MM.1S (cell line): Measurements from ENCODE around the gene PSEN2.

Source experiments
- DNase-seq: peaks from one replicate; pipeline ENCODE4 v3.0.0-alpha.2; 2015
- H2AFZ ChIP-seq: fragments of 300-600 bp; sonication (generic); 2 replicates; pipeline ENCODE4 v1.6.0; 2016; ENCODE audit warnings: antibody characterized with exemption, low read length
- H3F3A ChIP-seq: fragments of 300-600 bp; sonication (generic); 2 replicates; pipeline ENCODE4 v1.6.1; 2016; ENCODE audit warnings: mild to moderate bottlenecking, antibody characterized with exemption, low read length, moderate library complexity, mixed read lengths; ENCODE audit not compliant: insufficient read depth
- H3K27ac ChIP-seq: fragments of 300-600 bp; sonication (generic); 2 replicates; pipeline ENCODE4 v1.5.1; 2016; ENCODE audit warnings: mild to moderate bottlenecking, low read length
- H3K27me3 ChIP-seq: fragments of 300-600 bp; sonication (generic); replicated peaks from 2 replicates; pipeline ENCODE4 v1.6.0; 2016; ENCODE audit warnings: low read length; ENCODE audit not compliant: insufficient read depth
- H3K36me3 ChIP-seq: fragments of 300-600 bp; sonication (generic); replicated peaks from 2 replicates; pipeline ENCODE4 v1.6.1; 2016; ENCODE audit warnings: mild to moderate bottlenecking, low read length, mixed read lengths; ENCODE audit not compliant: insufficient read depth
- H3K4me1 ChIP-seq: fragments of 300-600 bp; sonication (generic); 2 replicates; pipeline ENCODE4 v1.6.1; 2016; ENCODE audit warnings: low read length, mixed read lengths
- H3K4me2 ChIP-seq: fragments of 300-600 bp; sonication (generic); 2 replicates; pipeline ENCODE4 v1.6.0; 2016; ENCODE audit warnings: low read depth, low read length
- H3K4me3 ChIP-seq: fragments of 300-600 bp; sonication (generic); 2 replicates; pipeline ENCODE4 v1.5.1; 2016; ENCODE audit warnings: low read length, mixed read lengths
- H3K79me2 ChIP-seq: fragments of 300-600 bp; sonication (generic); 2 replicates; pipeline ENCODE4 v1.6.1; 2016; ENCODE audit warnings: mixed run types, low read length, mixed read lengths
- H3K9ac ChIP-seq: fragments of 300-600 bp; sonication (generic); 2 replicates; pipeline ENCODE4 v1.6.1; 2016; ENCODE audit warnings: low read length, mixed read lengths
- H3K9me2 ChIP-seq: fragments of 300-600 bp; sonication (generic); replicated peaks from 2 replicates; pipeline ENCODE4 v1.6.1; 2016; ENCODE audit warnings: mild to moderate bottlenecking, low read length, mixed read lengths; ENCODE audit not compliant: insufficient read depth
- H3K9me3 ChIP-seq: fragments of 300-600 bp; sonication (generic); replicated peaks from 2 replicates; pipeline ENCODE4 v1.6.1; 2016; ENCODE audit warnings: mild to moderate bottlenecking, low read length, mixed read lengths; ENCODE audit not compliant: insufficient read depth
- H4K20me1 ChIP-seq: fragments of 300-600 bp; sonication (generic); 2 replicates; pipeline ENCODE4 v1.6.1; 2016; ENCODE audit warnings: mild to moderate bottlenecking, low read length, moderate library complexity, mixed read lengths; ENCODE audit not compliant: insufficient read depth
- EZH2 ChIP-seq: fragments of 300-600 bp; sonication (generic); optimal IDR thresholded peaks from 2 replicates; pipeline ENCODE3; 2017; ENCODE audit warnings: low read depth, mild to moderate bottlenecking, antibody characterized with exemption, low read length, mixed read lengths
- EZH2phosphoT487 ChIP-seq: fragments of 300-600 bp; sonication (generic); IDR thresholded peaks from 2 replicates; pipeline ENCODE4 v1.6.1; 2018; ENCODE audit warnings: antibody characterized with exemption, low read length
- TF ChIP-seq, protein P1 (sequence below): fragments of 300-600 bp; sonication (generic); IDR thresholded peaks from 2 replicates; pipeline ENCODE4 v1.5.1; 2016; ENCODE audit warnings: antibody characterized with exemption, low read length, mixed read lengths

PSEN2 gene

DNA sequence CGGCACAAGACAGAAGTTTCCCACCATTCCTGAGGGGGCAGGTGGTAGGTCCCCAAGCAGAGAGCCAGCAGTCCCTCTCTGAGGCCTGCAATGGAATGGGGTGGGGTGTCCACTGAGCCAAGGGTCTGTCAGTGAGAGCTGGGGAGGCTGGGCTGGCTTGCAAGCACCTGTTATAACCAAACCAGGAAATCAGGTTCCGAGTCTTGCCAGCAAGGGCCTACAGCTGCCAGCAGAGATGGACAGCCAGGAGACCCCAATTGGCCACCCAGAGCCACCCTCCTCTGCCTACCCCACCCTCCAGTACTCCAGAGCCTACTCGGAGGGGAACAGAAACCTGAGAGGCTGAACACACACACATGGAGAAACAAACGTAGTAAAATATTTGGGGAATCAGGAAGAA, 32.2 kb downstream of the PSEN2 start:
- peaks cover 38% of the 10 kb centered on the region for H3K4me1 ChIP-seq
- no peak for TF ChIP-seq EZH2phosphoT487
- TF ChIP-seq, protein P1, sequence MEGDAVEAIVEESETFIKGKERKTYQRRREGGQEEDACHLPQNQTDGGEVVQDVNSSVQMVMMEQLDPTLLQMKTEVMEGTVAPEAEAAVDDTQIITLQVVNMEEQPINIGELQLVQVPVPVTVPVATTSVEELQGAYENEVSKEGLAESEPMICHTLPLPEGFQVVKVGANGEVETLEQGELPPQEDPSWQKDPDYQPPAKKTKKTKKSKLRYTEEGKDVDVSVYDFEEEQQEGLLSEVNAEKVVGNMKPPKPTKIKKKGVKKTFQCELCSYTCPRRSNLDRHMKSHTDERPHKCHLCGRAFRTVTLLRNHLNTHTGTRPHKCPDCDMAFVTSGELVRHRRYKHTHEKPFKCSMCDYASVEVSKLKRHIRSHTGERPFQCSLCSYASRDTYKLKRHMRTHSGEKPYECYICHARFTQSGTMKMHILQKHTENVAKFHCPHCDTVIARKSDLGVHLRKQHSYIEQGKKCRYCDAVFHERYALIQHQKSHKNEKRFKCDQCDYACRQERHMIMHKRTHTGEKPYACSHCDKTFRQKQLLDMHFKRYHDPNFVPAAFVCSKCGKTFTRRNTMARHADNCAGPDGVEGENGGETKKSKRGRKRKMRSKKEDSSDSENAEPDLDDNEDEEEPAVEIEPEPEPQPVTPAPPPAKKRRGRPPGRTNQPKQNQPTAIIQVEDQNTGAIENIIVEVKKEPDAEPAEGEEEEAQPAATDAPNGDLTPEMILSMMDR = no peak
- H3K79me2 ChIP-seq = no peaks in the 10 kb centered on the region
- H3K4me2 ChIP-seq = no peak overlapping the region
- no peaks in the 10 kb centered on the region for H3K9me2 ChIP-seq
- H3K36me3 ChIP-seq = no peaks in the 10 kb centered on the region
- H3F3A ChIP-seq = peaks cover 11% of the 10 kb centered on the region
- no peak overlapping the region for H2AFZ ChIP-seq
- no peak for DNase-seq
- no peaks in the 10 kb centered on the region for H4K20me1 ChIP-seq
- H3K27me3 ChIP-seq = no peaks in the 10 kb centered on the region
- no peak overlapping the region for H3K4me3 ChIP-seq
- no peak overlapping the region for H3K27ac ChIP-seq
- H3K9ac ChIP-seq = no peak overlapping the region
- H3K9me3 ChIP-seq = no peaks in the 10 kb centered on the region

DNA sequence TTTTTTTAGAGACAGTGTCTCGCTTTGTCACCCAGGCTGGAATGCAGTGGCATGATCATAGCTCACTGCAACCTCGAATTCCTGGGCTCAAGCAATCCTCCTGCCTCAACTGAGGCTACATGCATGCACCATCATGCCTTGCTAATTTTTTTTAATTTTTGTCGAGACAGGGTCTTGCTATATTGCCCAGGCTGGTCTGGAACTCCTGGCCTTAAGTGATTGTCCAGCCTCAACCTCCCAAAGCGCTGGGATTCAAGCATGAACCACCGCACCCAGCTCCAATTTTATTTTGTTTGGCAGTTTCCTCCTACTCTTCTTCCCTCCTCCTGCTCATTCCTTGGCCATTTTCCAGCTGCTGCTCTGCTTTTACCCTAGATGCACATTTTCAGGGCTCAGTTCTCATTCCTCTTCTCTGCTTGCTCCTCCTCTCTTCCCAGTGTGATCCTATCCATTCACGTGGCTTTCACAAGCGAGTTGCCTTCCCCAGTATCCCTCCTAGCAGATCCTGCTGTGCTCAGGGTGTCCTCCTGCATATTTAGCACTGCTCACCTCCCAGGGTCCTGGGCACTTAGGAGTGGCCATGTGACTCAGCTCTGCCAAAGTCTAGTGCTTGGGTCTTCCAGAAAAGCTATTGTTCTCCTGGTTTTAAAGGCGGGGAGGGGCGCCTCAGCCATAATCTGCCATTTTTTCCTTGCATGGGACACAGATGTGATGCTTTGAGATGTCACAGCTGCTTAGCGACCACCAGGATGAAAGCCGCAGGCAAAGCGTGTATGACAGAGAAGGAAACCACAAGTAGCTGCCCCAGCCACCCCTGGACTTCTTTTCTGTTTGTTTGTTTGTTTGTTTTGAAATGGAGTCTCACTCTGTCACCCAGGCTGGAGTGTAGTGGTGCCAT, 33.7 kb downstream of the PSEN2 start:
- Histone ChIP-seq H4K20me1 (no peaks in the 10 kb centered on the region), H3K36me3 (no peaks in the 10 kb centered on the region), H3K27me3 (no peaks in the 10 kb centered on the region), H2AFZ (no peak overlapping the region), H3K9me3 (no peaks in the 10 kb centered on the region), H3K9me2 (no peaks in the 10 kb centered on the region), H3F3A (peaks cover 7% of the 10 kb centered on the region), H3K9ac (no peak overlapping the region), H3K4me3 (no peak overlapping the region), H3K4me2 (no peak overlapping the region), H3K4me1 (peaks cover 35% of the 10 kb centered on the region), H3K79me2 (no peaks in the 10 kb centered on the region), H3K27ac (no peak overlapping the region)
- DNase-seq = no peak
- TF ChIP-seq EZH2phosphoT487 (no peak), EZH2 (no peak)
- TF ChIP-seq, protein P1 = no peak

DNA sequence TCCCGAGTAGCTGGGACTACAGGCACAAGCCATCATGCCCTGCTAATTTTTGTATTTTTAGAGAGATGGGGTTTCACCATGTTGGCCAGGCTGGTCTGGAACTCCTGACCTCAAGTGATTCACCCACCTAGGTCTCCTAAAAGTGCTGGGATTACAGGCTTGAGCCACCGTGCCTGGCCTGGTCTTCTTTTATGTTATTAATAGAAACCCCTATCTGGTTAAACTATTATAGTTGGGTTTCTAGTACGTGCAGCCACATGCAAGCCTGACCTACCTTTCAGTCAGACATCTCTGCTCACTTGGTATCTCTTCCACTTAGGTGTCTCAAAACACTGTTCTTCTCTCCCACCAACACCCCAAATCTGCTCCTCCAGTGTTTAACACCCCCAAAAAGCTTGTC, 34.4 kb downstream of the PSEN2 start:
- H3K9me3 ChIP-seq = no peaks in the 10 kb centered on the region
- no peak overlapping the region for H3K4me3 ChIP-seq
- H2AFZ ChIP-seq = no peak overlapping the region
- H3K36me3 ChIP-seq = no peaks in the 10 kb centered on the region
- no peaks in the 10 kb centered on the region for H3K79me2 ChIP-seq
- peaks cover 5% of the 10 kb centered on the region; the same call in 1 of the 2 replicates for H3F3A ChIP-seq
- no peaks in the 10 kb centered on the region for H4K20me1 ChIP-seq
- H3K4me2 ChIP-seq = no peak overlapping the region
- H3K9me2 ChIP-seq = no peaks in the 10 kb centered on the region
- DNase-seq = no peak
- H3K4me1 ChIP-seq = peaks cover 28% of the 10 kb centered on the region
- H3K27me3 ChIP-seq = no peaks in the 10 kb centered on the region
- H3K27ac ChIP-seq = no peak overlapping the region
- TF ChIP-seq EZH2 (no peak), EZH2phosphoT487 (no peak)
- TF ChIP-seq, protein P1 = no peak
- H3K9ac ChIP-seq = no peak overlapping the region
